ENCODE results near the gene IL4I1.

- TF ChIP-seq CTCF (IDR thresholded peaks at IDR 0.05): no peak
- TF ChIP-seq POLR2A (IDR thresholded peaks at IDR 0.05): no peak
These were observed 26.6 kb upstream of the IL4I1 start for GRCh38 chr19:49923055-49924003.

All from esophagus squamous epithelium (tissue), 4 donors.